ENCODE measurements around the gene CAMKK2.
A peak's percentile ranks its signal among the peaks of the same experiment; 100 is the strongest.
"Not testable (repeated sequence)": the region's sequence is repeated elsewhere in the genome, so short reads cannot be mapped to it uniquely, and the experiment has no call there.

Gene CAMKK2

DNA sequence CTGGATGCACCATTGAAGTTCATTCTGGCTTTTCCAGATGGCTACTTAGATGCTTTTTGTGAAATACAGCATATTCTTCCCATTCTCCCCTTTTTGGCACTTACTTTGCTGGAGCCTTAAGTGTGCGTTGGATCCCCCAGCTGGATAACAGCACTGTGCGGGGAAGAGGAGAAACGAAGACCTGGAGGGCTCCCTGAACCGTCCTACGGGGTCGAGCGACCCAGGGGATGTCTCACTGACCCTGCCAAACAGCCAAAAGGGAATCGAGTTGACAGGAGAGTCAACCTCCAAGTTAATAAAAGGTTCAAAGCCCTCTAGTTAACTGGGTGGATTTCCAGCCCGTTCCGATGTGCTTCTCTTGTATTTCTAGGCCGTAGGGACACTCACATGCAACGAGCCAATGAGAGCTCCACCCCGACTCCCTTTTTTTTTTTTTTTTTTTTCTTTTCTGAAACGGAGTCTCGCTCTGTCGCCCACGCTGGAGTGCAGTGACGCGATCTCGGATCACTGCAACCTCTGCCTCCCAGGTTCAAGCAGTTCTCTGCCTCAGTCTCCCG is 1.0 kb upstream of the CAMKK2 start:
- peak in 1 of 2 donors; percentile 12 for DNase-seq

DNA sequence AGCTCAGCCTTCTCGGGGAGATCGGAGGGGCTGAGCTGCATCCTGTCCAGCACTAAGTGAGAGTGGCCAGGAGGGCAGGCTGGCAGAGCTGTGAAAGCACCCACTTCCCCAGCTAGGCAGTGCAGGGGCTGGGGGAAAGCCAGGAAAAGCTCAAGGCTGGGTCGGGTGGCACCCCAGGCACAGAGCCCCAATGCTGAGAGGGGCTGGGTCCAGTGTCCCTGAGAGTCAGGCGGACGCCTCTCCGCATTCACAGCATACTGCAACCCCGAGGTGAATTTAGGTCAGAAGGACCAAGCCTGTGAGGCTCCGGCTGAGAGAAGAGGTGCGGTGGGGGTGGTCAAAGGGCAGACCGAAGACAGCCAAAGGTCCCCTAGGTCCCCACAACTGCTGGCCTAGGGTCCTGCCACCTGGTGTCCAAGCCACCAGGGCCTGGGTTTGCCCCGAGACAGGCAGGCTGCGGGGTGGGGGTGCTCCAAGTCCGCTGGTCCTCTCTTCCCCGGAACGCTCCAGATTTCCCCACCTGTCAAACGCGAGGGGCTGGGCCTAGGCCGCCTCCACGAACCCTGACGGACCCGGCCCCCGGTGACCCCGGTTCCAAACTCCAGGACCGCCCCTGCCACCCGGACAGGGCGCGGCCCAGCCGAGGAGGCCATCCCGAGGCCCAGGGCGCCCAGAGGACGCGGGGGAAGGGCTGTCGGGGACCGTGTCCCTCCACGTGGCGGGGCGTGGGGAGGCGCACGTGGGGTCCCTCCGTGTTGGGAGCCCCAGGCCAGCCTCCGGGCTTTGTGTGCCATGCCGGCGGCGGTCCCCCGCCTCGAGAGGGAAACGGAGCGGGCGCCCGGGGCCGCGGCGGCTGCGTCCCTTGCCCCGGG is 527 bp downstream of the CAMKK2 start:
- peak in 1 of 2 donors; percentile 5 for DNase-seq

- no peak for DNase-seq
Observed at GRCh38 chr12:121295116-121295745, 1.3 kb downstream of the CAMKK2 start.

DNA sequence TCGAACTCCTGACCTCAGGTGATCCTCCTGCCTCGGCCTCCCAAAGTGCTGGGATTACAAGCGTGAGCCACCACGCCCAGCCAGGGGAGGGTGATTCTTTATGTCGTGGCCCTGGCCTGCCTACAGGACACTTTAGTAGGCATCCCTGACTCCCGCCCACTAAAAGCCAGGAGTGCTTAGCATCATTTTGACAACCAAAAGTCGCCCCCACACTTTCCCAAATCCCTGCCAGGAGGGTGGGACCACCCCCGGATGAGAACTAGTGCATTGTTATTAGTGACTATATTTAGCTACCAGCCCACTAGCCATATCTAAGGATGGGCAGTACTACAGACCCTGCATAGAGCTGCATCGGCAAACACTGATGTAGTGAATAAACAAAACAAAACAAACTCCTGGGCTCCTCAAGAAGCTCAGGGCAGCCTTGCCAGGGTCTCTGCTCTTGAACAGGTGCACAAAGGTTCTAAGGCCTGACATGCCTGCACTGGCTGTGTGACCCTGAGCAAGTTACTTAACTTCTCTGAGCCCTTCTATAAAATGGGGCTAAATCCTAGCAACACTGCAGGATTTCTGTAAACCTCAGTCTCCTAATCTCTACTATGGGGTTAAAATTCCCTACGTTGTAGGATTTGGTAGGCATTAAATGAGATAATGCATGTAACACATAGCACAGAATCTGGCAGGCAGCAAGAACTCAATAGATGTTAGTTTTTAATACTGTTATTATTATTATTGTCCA is 2.2 kb downstream of the CAMKK2 start:
- no peak for DNase-seq

DNA sequence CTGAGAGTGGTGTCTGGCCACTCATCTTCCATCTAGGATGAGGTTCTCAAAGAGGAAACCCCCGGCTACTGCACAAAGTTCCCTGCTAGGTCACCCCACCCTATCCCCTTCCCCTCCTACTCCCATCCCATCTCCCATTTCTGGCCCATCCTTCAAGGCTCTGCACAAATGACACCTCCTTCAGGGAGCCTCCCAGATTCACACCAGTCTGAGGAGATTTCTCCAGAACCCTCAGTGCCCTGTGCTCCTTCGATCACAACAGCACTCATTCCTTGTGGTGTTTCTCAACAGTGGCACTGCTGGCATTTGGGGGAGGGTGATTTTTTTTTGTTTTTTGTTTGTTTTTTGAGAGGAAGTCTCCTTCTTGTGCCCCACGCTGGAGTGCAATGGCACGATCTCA is 2.9 kb downstream of the CAMKK2 start:
- DNase-seq, result no peak

GRCh38 chr12:121290410-121290809 is 6.1 kb downstream of the CAMKK2 start:
- no peak for DNase-seq

DNA sequence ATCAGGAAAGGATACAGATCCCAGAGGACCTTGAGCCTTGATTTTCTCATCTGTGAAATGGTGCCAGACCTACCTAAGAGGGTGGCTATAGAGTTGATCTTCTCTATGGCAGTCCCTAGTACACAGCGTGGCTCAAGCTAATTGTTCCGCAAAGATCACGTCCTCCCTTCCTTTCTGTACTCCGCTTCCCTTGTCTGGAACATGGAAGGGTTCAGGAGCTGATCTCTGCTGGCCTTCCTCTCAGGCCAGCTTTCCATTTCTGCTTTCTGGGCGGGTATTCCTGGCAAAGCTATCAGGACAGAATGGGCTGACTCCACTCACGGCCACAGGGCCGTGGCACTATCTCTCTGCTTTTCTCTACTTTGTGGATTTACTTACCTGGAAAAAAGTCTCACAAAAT is 6.5 kb downstream of the CAMKK2 start:
- no peak for DNase-seq

GRCh38 chr12:121288986-121289385 is 7.5 kb downstream of the CAMKK2 start:
- DNase-seq, result no peak

GRCh38 chr12:121288158-121288845 is 8.2 kb downstream of the CAMKK2 start:
- no peak for DNase-seq

DNA sequence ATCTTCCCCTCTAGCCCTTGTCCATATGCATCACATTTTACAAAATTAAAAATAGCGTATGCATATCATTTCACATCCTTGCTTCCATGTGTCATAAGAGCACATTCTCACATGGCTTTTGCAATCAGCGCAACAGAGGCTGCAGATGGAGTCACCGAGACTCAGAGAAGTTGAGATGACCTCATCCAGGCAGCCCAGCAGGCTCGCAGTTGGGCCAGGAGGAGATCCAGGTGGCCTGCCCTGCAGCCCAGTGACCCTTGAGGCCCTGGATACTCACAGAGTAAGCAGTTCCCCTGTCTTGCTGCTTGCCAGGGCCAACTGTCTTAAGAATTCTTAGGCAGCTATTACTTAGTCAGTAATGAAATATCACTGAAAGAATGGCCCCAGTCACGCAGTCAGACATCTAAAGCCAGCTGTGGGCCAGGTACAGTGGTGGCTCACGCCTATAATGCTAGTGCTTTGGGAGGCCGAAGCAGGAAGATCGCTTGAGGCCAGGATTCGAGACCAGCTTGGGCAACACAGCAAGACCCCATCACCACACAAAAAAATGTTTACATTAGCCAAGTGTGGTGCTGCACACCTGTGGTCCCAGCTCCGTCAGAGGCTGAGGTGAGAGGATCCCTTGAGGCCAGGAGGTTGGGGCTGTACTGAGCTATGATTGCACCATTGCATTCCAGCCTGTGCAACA is 9.1 kb downstream of the CAMKK2 start:
- DNase-seq, result peak in 1 of 2 donors; percentile 50

- no peak for DNase-seq
Observed at GRCh38 chr12:121285856-121286255, 10.7 kb downstream of the CAMKK2 start.

- DNase-seq, result no peak
Observed at GRCh38 chr12:121284551-121285390, 11.7 kb downstream of the CAMKK2 start.

GRCh38 chr12:121283841-121284240 is 12.7 kb downstream of the CAMKK2 start:
- no peak for DNase-seq

DNA sequence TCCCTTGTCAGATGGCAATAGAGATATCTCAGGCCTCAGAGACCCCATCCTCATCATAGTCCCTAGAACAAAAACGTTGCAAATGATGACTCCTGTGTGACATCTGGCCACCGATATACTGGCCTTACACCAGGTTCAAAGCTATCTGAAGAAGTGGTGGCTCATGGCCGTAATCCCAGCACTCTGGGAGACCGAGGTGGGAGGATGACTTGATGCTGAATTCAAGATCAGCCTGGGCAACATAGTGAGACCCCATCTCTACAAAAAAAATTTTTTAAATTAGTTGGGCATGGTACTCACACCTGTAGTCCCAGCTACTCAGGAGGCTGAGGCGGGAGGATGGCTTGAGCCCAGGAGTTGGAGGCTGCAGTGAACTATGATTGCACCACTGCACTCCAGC is 13.1 kb downstream of the CAMKK2 start:
- no peak for DNase-seq

GRCh38 chr12:121282910-121283309 is 13.6 kb downstream of the CAMKK2 start:
- DNase-seq, result not testable (repeated sequence)

DNA sequence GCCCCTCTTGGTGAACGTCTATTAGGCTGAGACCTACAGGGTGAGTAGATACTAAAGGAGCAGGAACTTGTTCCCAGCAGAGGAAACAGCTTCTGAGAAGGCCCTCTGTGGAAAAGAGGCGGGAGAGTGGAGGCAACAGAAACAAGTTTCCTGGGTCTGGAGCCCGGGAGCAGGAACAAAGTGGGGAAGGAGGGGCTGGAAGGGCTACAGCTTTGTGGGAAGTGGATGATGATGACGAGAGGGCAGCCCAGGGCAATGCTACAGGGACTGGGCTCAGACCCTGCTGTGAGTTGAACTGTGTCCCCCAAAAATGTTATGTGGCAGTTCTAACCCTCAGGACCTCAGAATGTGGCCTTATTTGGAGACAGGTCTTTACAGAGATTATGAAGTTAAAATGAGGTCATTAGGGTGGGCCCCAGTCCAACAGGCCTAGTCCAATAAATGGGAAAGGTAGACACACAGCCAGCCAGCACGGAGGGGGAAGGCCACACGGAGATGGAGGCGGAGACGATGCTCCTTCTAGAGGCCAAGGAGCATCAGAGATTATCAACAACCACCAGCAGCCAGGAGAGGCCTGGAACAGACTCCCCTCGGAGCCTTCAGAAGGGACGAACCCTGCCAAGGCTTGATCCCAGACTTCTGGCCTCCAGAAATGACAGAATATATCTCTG is 14.3 kb downstream of the CAMKK2 start:
- no peak for DNase-seq

DNA sequence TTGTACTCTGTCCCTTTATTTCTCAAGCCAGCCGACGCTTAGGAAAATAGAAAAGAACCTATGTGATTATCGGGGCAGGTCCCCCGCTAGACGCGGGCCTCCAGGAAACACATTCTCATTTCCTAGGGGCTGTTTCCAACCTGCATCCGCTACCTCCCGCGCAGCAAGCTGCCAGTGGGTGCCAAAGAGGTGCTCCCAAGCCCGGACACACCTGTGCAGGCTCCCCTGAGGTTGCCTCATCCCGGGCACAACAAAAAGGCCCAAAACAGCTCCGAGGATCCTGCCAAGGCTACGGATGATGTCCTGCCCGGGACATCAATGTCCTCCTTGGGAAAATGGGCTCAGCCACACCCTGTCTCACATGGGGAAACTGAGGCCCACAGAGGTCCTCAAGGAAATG is 15.4 kb downstream of the CAMKK2 start:
- not testable (repeated sequence) for DNase-seq

GRCh38 chr12:121280531-121280930 is 16.0 kb downstream of the CAMKK2 start:
- DNase-seq, result not testable (repeated sequence)

GRCh38 chr12:121279507-121279915 is 17.0 kb downstream of the CAMKK2 start:
- no peak for DNase-seq

GRCh38 chr12:121279071-121279375 is 17.5 kb downstream of the CAMKK2 start:
- DNase-seq, result no peak
